ENCODE results near the gene PYROXD2. TPM values are rescaled to one million over a fixed set of nuclear protein-coding genes. Genes with fewer than 3 reads are reported as not detected.

The PYROXD2 gene
- total and polyA plus RNA-seq, 9 donors: 4.6 to 14.1 (median 10.0) TPM

- WGBS, 3 donors: 2 to 4% (median 4%) methylated on average over 34 to 47 of the region's 47 CpGs
- peak in 1 of 3 donors; percentile 12 for TF ChIP-seq CTCF (IDR thresholded peaks at IDR 0.05)
- TF ChIP-seq EP300 (IDR thresholded peaks at IDR 0.05): no peak
- peak; percentile 86 for TF ChIP-seq POLR2A (IDR thresholded peaks at IDR 0.05)
- Histone ChIP-seq H3K36me3 (no peaks in the 10 kb centered on the region), H3K9me3 (no peaks in the 10 kb centered on the region), H3K4me3 (peak within 1 kb of the TSS; percentile 82), H3K27ac (peak within 1 kb of the TSS; percentile 88 to 92), H3K4me1 (ENCODE audit: insufficient read depth) (peaks cover 4% of the 10 kb centered on the region), H3K27me3 (no peaks in the 10 kb centered on the region)
- intact Hi-C loops (cut with DNase I): no loop called here
- DNase-seq: peak; percentile 77 to 90 (median 85)
Observed at GRCh38 chr10:98446661-98447221, 31.8 kb upstream of the PYROXD2 start, which contains the start of gene HPS1. Gene HPS1 (minus strand): TSS chr10:98446935. CDS start chr10:98443240, 3,695 bp downstream.

- intact Hi-C loops (cut with DNase I): no loop called here
- peak; percentile 36 to 69 (median 58) for DNase-seq
- peak overlapping the region; percentile 82 for H3K4me3 ChIP-seq
- no peak for TF ChIP-seq EP300 (IDR thresholded peaks at IDR 0.05)
- no peak for TF ChIP-seq CTCF (IDR thresholded peaks at IDR 0.05)
- TF ChIP-seq POLR2A (IDR thresholded peaks at IDR 0.05): no peak
- no peaks in the 10 kb centered on the region for H3K36me3 ChIP-seq
- peak overlapping the region; percentile 88 to 92 for H3K27ac ChIP-seq
- H3K4me1 ChIP-seq (ENCODE audit: insufficient read depth): peaks cover 4% of the 10 kb centered on the region
- 1 to 3% (median 1%) methylated on average over 26 to 28 of the region's 28 CpGs for WGBS, 3 donors
- no peaks in the 10 kb centered on the region for H3K27me3 ChIP-seq
- no peaks in the 10 kb centered on the region for H3K9me3 ChIP-seq
Observed at GRCh38 chr10:98446151-98446660, 31.2 kb upstream of the PYROXD2 start.

DNA sequence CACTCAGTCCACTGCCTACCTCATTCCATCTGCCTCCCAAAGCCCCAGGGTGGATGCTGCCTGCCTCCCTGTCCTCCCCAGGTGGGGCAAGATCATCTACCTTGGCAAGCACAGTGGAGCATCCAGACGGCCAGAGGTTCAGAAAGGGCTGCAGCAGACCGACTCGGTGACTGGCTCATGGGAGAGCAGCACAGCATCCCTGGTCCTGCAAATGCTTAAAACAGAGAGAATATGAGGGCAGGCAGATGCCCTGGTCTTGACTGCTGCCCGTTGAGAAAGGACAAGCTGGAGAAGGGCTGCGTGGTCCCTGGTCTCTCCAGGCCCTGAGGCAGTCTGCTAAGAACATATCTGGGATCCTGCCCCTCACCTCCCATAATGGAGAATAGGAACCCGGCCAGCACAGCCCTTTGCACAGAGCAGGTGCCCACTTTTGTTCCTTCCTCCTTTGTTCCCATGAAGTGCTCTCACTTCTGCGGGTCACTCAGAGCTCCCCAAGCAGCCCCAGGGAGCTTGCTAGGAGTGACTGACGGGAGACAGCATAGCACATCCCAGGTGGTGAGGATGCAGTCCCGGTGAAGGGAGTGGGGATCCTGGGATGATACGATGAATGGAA lies 30.3 kb upstream of the PYROXD2 start:
- Histone ChIP-seq H3K4me1 (ENCODE audit: insufficient read depth) (peaks cover 4% of the 10 kb centered on the region), H3K9me3 (no peaks in the 10 kb centered on the region), H3K4me3 (no peak overlapping the region), H3K27me3 (no peaks in the 10 kb centered on the region), H3K27ac (peak overlapping the region in 1 of 2 donors; percentile 88), H3K36me3 (no peaks in the 10 kb centered on the region)
- no peak for DNase-seq
- WGBS, 3 donors: 58 to 65% (median 60%) methylated on average over 10 of the region's 10 CpGs
- intact Hi-C loops (cut with DNase I): no loop called here
- TF ChIP-seq CTCF (IDR thresholded peaks at IDR 0.05): no peak

- TF ChIP-seq EP300 (IDR thresholded peaks at IDR 0.05) (no peak), POLR2A (IDR thresholded peaks at IDR 0.05) (no peak), CTCF (IDR thresholded peaks at IDR 0.05) (no peak)
- no peak overlapping the region for H3K27ac ChIP-seq
- WGBS, 3 donors: 85 to 87% (median 87%) methylated on average over 9 of the region's 9 CpGs
- no peak overlapping the region for H3K4me3 ChIP-seq
- H3K27me3 ChIP-seq: no peaks in the 10 kb centered on the region
- intact Hi-C loops (cut with DNase I): no loop called here
- no peaks in the 10 kb centered on the region for H3K9me3 ChIP-seq
- no peaks in the 10 kb centered on the region for H3K36me3 ChIP-seq
- no peak for DNase-seq
- H3K4me1 ChIP-seq (ENCODE audit: insufficient read depth): peaks cover 4% of the 10 kb centered on the region
Observed at GRCh38 chr10:98444314-98445006, 29.5 kb upstream of the PYROXD2 start.
